ENCODE measurements around the gene MINDY3.

The MINDY3 gene

DNA sequence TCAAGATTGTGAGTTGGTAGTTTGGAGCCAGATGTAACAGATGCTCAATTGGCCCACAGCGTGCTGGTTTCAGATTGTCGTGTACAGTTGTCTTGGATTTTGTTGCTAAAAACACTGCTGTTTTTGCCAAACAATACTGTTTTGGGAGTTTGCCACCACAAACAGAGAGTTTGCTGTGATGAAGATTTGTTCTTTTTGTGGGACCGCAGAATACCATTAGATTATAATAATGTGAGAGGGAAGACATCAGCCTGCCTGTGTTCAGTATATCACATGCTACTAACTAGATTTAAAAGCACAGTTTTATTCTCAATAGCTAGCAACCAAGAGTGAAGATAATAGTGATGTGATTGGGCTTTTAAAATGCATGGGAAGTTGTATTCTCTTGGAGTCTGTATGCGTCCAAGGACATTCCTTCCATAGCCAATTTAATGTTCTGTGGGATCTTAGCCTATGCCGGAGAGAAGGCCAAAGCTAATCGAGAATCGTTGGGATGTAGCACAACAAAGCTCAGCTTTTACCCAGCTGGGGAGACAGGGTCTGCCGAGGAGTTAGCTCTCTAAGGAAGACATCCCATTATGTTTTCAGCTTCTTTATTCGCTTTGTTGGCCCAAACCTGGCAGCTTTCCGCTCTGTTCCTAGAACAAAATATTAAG, 121.9 kb downstream of the MINDY3 start (continued):
- TF ChIP-seq, protein P1, sequence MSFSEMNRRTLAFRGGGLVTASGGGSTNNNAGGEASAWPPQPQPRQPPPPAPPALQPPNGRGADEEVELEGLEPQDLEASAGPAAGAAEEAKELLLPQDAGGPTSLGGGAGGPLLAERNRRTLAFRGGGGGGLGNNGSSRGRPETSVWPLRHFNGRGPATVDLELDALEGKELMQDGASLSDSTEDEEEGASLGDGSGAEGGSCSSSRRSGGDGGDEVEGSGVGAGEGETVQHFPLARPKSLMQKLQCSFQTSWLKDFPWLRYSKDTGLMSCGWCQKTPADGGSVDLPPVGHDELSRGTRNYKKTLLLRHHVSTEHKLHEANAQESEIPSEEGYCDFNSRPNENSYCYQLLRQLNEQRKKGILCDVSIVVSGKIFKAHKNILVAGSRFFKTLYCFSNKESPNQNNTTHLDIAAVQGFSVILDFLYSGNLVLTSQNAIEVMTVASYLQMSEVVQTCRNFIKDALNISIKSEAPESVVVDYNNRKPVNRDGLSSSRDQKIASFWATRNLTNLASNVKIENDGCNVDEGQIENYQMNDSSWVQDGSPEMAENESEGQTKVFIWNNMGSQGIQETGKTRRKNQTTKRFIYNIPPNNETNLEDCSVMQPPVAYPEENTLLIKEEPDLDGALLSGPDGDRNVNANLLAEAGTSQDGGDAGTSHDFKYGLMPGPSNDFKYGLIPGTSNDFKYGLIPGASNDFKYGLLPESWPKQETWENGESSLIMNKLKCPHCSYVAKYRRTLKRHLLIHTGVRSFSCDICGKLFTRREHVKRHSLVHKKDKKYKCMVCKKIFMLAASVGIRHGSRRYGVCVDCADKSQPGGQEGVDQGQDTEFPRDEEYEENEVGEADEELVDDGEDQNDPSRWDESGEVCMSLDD (tag by site-specific recombination; IDR thresholded peaks at IDR 0.05) = no peak
- TF ChIP-seq ZNF350 (tag by site-specific recombination; IDR thresholded peaks at IDR 0.05) = no peak
- no peak for TF ChIP-seq ZNF341 (tag by site-specific recombination; IDR thresholded peaks at IDR 0.05; ENCODE audit: low read depth)
- no peak for TF ChIP-seq BCL11B (tag by site-specific recombination; IDR thresholded peaks at IDR 0.05; ENCODE audit: low read depth)
- no peak for TF ChIP-seq TRIM28 (IDR thresholded peaks at IDR 0.05; ENCODE audit: borderline replicate concordance, low read length)
- no peak for TF ChIP-seq ZNF121 (tag by site-specific recombination; IDR thresholded peaks at IDR 0.05)
- no peak for TF ChIP-seq ZNF830 (tag by site-specific recombination; IDR thresholded peaks at IDR 0.05; ENCODE audit: low read depth)
- no peak for TF ChIP-seq ZSCAN23 (tag by site-specific recombination; IDR thresholded peaks at IDR 0.05)
- TF ChIP-seq, protein P2, sequence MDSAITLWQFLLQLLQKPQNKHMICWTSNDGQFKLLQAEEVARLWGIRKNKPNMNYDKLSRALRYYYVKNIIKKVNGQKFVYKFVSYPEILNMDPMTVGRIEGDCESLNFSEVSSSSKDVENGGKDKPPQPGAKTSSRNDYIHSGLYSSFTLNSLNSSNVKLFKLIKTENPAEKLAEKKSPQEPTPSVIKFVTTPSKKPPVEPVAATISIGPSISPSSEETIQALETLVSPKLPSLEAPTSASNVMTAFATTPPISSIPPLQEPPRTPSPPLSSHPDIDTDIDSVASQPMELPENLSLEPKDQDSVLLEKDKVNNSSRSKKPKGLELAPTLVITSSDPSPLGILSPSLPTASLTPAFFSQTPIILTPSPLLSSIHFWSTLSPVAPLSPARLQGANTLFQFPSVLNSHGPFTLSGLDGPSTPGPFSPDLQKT (IDR thresholded peaks at IDR 0.05; ENCODE audit: borderline replicate concordance, low read depth, low read length) = no peak
- TF ChIP-seq ZNF777 (tag by site-specific recombination; IDR thresholded peaks at IDR 0.05; ENCODE audit: borderline replicate concordance) = no peak

DNA sequence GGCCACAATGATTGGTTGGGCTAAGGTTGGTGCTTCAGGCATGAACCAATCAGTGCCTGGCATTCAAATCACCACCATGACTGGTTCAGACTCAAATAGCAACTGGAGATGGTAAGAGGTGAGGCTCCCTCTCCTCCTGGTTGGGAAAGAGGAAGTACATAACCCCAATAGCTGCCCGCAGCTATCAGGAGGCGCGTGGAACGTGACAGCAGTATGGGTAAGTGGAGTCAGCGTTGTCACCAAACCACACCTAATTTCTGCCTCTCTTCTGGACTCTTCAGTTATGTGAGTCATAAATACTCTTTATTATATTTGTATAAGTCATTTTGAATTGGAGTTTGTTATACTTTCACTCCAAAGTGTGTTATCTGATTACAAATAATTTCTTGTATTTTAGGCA, 122.7 kb downstream of the MINDY3 start:
- no peak overlapping the region for H3K27ac ChIP-seq (ENCODE audit: extremely low read depth, low read depth, low read length)
- ChIA-PET CTCF (interaction anchor here (0.7 kb wide), 1 partner anchor 12 kb away, joined by 3 read pairs; no protein-coding TSS in a partner anchor), POLR2A (no interaction called here)
- no peaks in the 10 kb centered on the region for H3K9me3 ChIP-seq (ENCODE audit: control insufficient read depth, insufficient read depth, low read depth, low read length)
- TF ChIP-seq KLF10 (tag by site-specific recombination; IDR thresholded peaks at IDR 0.05) (no peak), OSR2 (tag by site-specific recombination; IDR thresholded peaks at IDR 0.05) (no peak), ZNF501 (tag by site-specific recombination; IDR thresholded peaks at IDR 0.05) (no peak), ZNF510 (tag by site-specific recombination; IDR thresholded peaks at IDR 0.05; ENCODE audit: insufficient replicate concordance) (no peak), ZNF549 (tag by site-specific recombination; IDR thresholded peaks at IDR 0.05) (no peak), KLF1 (tag by site-specific recombination; IDR thresholded peaks at IDR 0.05) (no peak), ZFP37 (tag by site-specific recombination; IDR thresholded peaks at IDR 0.05) (no peak), ZNF747 (tag by site-specific recombination; IDR thresholded peaks at IDR 0.05) (no peak)
- TF ChIP-seq, protein P3, sequence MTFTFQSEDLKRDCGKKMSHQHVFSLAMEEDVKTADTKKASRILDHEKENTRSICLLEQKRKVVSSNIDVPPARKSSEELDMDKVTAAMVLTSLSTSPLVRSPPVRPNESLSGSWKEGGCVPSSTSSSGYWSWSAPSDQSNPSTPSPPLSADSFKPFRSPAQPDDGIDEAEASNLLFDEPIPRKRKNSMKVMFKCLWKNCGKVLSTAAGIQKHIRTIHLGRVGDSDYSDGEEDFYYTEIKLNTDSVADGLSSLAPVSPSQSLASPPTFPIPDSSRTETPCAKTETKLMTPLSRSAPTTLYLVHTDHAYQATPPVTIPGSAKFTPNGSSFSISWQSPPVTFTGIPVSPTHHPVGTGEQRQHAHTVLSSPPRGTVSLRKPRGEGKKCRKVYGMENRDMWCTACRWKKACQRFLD (tag by site-specific recombination; IDR thresholded peaks at IDR 0.05) = no peak
- TF ChIP-seq, protein P4, sequence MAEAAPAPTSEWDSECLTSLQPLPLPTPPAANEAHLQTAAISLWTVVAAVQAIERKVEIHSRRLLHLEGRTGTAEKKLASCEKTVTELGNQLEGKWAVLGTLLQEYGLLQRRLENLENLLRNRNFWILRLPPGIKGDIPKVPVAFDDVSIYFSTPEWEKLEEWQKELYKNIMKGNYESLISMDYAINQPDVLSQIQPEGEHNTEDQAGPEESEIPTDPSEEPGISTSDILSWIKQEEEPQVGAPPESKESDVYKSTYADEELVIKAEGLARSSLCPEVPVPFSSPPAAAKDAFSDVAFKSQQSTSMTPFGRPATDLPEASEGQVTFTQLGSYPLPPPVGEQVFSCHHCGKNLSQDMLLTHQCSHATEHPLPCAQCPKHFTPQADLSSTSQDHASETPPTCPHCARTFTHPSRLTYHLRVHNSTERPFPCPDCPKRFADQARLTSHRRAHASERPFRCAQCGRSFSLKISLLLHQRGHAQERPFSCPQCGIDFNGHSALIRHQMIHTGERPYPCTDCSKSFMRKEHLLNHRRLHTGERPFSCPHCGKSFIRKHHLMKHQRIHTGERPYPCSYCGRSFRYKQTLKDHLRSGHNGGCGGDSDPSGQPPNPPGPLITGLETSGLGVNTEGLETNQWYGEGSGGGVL (tag by site-specific recombination; IDR thresholded peaks at IDR 0.05) = no peak
- TF ChIP-seq, protein P5, sequence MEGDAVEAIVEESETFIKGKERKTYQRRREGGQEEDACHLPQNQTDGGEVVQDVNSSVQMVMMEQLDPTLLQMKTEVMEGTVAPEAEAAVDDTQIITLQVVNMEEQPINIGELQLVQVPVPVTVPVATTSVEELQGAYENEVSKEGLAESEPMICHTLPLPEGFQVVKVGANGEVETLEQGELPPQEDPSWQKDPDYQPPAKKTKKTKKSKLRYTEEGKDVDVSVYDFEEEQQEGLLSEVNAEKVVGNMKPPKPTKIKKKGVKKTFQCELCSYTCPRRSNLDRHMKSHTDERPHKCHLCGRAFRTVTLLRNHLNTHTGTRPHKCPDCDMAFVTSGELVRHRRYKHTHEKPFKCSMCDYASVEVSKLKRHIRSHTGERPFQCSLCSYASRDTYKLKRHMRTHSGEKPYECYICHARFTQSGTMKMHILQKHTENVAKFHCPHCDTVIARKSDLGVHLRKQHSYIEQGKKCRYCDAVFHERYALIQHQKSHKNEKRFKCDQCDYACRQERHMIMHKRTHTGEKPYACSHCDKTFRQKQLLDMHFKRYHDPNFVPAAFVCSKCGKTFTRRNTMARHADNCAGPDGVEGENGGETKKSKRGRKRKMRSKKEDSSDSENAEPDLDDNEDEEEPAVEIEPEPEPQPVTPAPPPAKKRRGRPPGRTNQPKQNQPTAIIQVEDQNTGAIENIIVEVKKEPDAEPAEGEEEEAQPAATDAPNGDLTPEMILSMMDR (tag by site-specific recombination; IDR thresholded peaks at IDR 0.05) = no peak
- TF ChIP-seq, protein P6, sequence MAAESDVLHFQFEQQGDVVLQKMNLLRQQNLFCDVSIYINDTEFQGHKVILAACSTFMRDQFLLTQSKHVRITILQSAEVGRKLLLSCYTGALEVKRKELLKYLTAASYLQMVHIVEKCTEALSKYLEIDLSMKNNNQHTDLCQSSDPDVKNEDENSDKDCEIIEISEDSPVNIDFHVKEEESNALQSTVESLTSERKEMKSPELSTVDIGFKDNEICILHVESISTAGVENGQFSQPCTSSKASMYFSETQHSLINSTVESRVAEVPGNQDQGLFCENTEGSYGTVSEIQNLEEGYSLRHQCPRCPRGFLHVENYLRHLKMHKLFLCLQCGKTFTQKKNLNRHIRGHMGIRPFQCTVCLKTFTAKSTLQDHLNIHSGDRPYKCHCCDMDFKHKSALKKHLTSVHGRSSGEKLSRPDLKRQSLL (tag by site-specific recombination; IDR thresholded peaks at IDR 0.05) = no peak
- TF ChIP-seq, protein P7, sequence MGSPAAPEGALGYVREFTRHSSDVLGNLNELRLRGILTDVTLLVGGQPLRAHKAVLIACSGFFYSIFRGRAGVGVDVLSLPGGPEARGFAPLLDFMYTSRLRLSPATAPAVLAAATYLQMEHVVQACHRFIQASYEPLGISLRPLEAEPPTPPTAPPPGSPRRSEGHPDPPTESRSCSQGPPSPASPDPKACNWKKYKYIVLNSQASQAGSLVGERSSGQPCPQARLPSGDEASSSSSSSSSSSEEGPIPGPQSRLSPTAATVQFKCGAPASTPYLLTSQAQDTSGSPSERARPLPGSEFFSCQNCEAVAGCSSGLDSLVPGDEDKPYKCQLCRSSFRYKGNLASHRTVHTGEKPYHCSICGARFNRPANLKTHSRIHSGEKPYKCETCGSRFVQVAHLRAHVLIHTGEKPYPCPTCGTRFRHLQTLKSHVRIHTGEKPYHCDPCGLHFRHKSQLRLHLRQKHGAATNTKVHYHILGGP (tag by site-specific recombination; IDR thresholded peaks at IDR 0.05) = no peak
- H3K36me3 ChIP-seq (ENCODE audit: control insufficient read depth in 2 of 2, insufficient read depth in 1 of 2, low read length in 2 of 2) = no peaks in the 10 kb centered on the region
- H3K4me1 ChIP-seq (ENCODE audit: control insufficient read depth, insufficient read depth, low read length) = no peaks in the 10 kb centered on the region
- H3K4me3 ChIP-seq (ENCODE audit: low read depth, low read length) = no peak overlapping the region

Measured in HEK293 (cell line).